ENCODE data around the gene SLC44A3. TPM values are rescaled to one million over a fixed set of nuclear protein-coding genes. Genes with fewer than 3 reads are reported as not detected.
A peak's percentile ranks its signal among the peaks of the same experiment; 100 is the strongest.
"Not testable (repeated sequence)": the region's sequence is repeated elsewhere in the genome, so short reads cannot be mapped to it uniquely, and the experiment has no call there.

SLC44A3 gene
- total RNA-seq, 1 experiment from 2014 or later: 32.0 TPM

DNA sequence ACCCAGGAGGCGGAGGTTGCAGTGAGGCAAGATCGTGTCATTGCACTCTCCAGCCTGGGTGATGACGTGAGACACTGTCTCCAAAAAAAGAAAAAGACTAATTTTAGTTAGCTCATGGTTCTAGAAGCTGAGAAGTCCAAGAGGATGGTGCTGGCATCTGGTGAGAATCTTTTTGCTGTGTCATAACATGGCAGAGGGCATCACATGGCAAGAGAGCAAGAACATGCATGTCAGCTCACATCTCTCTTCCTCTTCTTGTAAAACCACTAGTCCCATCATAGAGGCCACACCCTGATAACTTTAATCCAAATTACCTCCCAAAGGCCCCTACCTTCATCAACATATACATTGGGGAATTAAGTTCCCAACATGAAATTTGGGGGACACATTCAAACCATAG is 120.6 kb downstream of the SLC44A3 start:
- Mint-ChIP-seq H3K4me3 (ENCODE audit: low read depth, unreplicated experiment) (no peak overlapping the region), H3K27ac (ENCODE audit: unreplicated experiment) (no peak overlapping the region), H3K27me3 (ENCODE audit: unreplicated experiment) (no peaks in the 10 kb centered on the region), H3K4me1 (ENCODE audit: low read depth, unreplicated experiment) (peaks cover 23% of the 10 kb centered on the region), H3K9me3 (ENCODE audit: low read depth, unreplicated experiment) (no peaks in the 10 kb centered on the region), H3K36me3 (ENCODE audit: insufficient read depth, unreplicated experiment) (no peaks in the 10 kb centered on the region)
- no TSS peak for BruUV-seq (replicated peaks)
- no peak for DNase-seq
- TF ChIP-seq, protein P1, sequence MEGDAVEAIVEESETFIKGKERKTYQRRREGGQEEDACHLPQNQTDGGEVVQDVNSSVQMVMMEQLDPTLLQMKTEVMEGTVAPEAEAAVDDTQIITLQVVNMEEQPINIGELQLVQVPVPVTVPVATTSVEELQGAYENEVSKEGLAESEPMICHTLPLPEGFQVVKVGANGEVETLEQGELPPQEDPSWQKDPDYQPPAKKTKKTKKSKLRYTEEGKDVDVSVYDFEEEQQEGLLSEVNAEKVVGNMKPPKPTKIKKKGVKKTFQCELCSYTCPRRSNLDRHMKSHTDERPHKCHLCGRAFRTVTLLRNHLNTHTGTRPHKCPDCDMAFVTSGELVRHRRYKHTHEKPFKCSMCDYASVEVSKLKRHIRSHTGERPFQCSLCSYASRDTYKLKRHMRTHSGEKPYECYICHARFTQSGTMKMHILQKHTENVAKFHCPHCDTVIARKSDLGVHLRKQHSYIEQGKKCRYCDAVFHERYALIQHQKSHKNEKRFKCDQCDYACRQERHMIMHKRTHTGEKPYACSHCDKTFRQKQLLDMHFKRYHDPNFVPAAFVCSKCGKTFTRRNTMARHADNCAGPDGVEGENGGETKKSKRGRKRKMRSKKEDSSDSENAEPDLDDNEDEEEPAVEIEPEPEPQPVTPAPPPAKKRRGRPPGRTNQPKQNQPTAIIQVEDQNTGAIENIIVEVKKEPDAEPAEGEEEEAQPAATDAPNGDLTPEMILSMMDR (IDR thresholded peaks at IDR 0.05; ENCODE audit: unreplicated experiment): no peak
- intact Hi-C loops (cut with micrococcal nuclease; ENCODE audit: unreplicated experiment): no loop called here
- CTCF ChIA-PET: no interaction called here

DNA sequence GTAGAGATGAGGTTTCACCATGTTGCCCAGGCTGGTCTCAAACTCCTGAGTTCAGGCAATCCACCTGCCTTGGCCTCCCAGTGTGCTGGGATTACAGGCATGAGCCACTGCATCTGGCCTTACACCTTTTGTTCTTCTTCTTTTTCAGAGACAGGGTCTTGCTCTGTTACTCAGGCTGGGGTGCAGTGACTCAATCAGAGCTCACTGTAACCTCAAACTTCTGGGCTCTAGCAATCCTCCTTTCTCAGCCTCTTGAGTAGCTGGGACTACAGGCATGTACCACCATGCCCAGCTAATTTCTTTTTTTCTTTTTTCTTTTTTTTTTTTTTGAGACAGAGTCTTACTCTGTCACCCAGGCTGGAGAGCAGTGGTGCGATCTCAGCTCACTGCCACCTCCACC is 121.3 kb downstream of the SLC44A3 start:
- peaks cover 23% of the 10 kb centered on the region for H3K4me1 Mint-ChIP-seq (ENCODE audit: low read depth, unreplicated experiment)
- intact Hi-C loops (cut with micrococcal nuclease; ENCODE audit: unreplicated experiment); BruUV-seq (replicated peaks); DNase-seq; CTCF ChIA-PET; H3K9me3 Mint-ChIP-seq (ENCODE audit: low read depth, unreplicated experiment); H3K27me3 Mint-ChIP-seq (ENCODE audit: unreplicated experiment); H3K36me3 Mint-ChIP-seq (ENCODE audit: insufficient read depth, unreplicated experiment); H3K4me3 Mint-ChIP-seq (ENCODE audit: low read depth, unreplicated experiment): not testable (repeated sequence)
- H3K27ac Mint-ChIP-seq (ENCODE audit: unreplicated experiment): peak overlapping the region; percentile 48

DNA sequence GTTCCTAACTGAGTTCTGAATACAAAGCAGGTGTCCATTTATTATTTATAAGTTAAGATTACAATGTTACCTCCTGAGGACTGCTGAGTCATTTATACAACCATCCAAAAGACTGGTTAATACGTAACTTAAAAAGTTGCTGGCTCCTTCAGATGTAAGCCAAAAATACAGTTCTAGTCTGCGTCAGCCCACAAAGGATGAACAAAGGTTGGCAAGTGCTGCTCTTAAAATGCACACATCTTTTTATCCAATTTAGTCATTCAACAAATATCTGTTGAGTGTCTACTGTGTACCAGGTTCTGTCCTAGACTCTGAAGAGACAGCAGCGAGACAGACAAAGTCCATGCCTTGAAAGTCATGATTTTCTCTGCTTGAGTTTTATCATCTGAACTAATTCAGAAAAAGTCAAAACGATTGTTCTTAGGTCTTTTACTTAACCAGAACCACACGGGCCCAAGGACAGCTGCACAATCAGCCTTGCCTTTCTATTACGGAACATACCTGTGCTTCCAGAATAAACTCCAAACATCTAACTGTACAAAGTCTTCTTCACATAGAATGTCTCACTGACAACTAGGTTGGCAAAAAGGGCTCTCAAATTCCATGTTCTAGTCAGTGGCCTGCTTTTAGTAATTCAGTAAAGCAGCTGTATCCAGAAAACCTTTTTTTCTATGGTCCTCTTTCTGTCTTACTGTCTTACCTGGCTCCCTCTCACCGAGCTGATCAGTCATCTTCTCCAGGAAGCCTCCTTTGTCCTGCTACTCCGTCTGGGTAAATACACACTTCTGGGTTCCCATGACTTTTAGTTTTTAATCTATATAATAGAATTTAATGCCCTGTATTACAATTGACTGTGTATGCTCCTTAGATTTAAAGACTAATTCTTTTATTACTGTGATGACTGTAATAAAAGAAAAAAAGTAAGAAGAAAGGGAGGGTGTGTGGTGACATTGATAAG is 122.3 kb downstream of the SLC44A3 start:
- no peak for DNase-seq
- no peaks in the 10 kb centered on the region for H3K36me3 Mint-ChIP-seq (ENCODE audit: insufficient read depth, unreplicated experiment)
- H3K4me3 Mint-ChIP-seq (ENCODE audit: low read depth, unreplicated experiment): no peak overlapping the region
- no peaks in the 10 kb centered on the region for H3K9me3 Mint-ChIP-seq (ENCODE audit: low read depth, unreplicated experiment)
- peaks cover 20% of the 10 kb centered on the region for H3K4me1 Mint-ChIP-seq (ENCODE audit: low read depth, unreplicated experiment)
- intact Hi-C loops (cut with micrococcal nuclease; ENCODE audit: unreplicated experiment): no loop called here
- H3K27ac Mint-ChIP-seq (ENCODE audit: unreplicated experiment): no peak overlapping the region
- TF ChIP-seq, protein P1 (IDR thresholded peaks at IDR 0.05; ENCODE audit: unreplicated experiment): no peak
- no peaks in the 10 kb centered on the region for H3K27me3 Mint-ChIP-seq (ENCODE audit: unreplicated experiment)
- no TSS peak for BruUV-seq (replicated peaks)
- CTCF ChIA-PET: no interaction called here

Other genes with a start within 250 kb of the SLC44A3 start
- 83.4 and 140 TPM in 2 replicates for gene CNN3, start 106.8 kb downstream of the SLC44A3 start, total RNA-seq (2022)